K562 (cell line): ENCODE results near the gene NR3C1. TPM values are rescaled to one million over a fixed set of nuclear protein-coding genes. Genes with fewer than 3 reads are reported as not detected.

Experiments used
- ARID3A ChIP-seq: IDR thresholded peaks from 2 replicates; pipeline ENCODE4 v1.6.1; 2012; ENCODE audit warnings: low read depth, low read length, improper control_type of control experiment, borderline replicate concordance
- CBFB ChIP-seq: sonication (generic); formaldehyde crosslinking; IDR thresholded peaks from 2 replicates; pipeline ENCODE4 v1.4.0; 2020; ENCODE audit warnings: mild to moderate bottlenecking, missing genetic modification reagents
- CREB3L1 ChIP-seq: fragments of 450-650 bp; IDR thresholded peaks from 2 replicates; pipeline ENCODE4 v1.6.1; 2014; ENCODE audit warnings: low read depth, mild to moderate bottlenecking, moderate library complexity, borderline replicate concordance
- KAT7 ChIP-seq: sonication (generic); formaldehyde crosslinking; IDR thresholded peaks from 2 replicates; pipeline ENCODE4 v1.8.0; 2022; ENCODE audit warnings: missing genetic modification reagents, mild to moderate bottlenecking, borderline replicate concordance
- MYC ChIP-seq, 2 experiments: fragments of 250-450 bp in 1 of 2; sonication (Bioruptor Pico) in 1 of 2; IDR thresholded peaks; 2 replicates each; pipeline versions ENCODE4 v1.5.1 to v1.6.1; 2012 to 2021; ENCODE audit warnings: low read depth in 2 of 2, borderline replicate concordance in 1 of 2, improper control_type of control experiment in 1 of 2, low read length in 1 of 2, mild to moderate bottlenecking in 1 of 2, moderate library complexity in 1 of 2
- NRF1 ChIP-seq, 2 experiments: fragments of 450-650 bp; IDR thresholded peaks in 1 of 2; conservative IDR thresholded peaks in 1 of 2; 2 replicates each; pipeline ENCODE4 v1.6.1; 2014; ENCODE audit warnings: mild to moderate bottlenecking in 2 of 2
- PHF8 ChIP-seq: fragments of 200-600 bp; sonication (generic); IDR thresholded peaks from 2 replicates; pipeline ENCODE4 v1.6.1; 2012; ENCODE audit warnings: mixed run types, mild to moderate bottlenecking, inconsistent platforms, low read length, moderate library complexity, borderline replicate concordance
- POLR2AphosphoS2 ChIP-seq: IDR thresholded peaks from 2 replicates; pipeline ENCODE4 v1.6.1; 2012; ENCODE audit warnings: low read length, improper control_type of control experiment
- ZEB2 ChIP-seq: fragments of 450-650 bp; IDR thresholded peaks from 2 replicates; pipeline ENCODE4 v1.6.1; 2016
- ZFPM2 ChIP-seq: fragments of 250-450 bp; sonication (Bioruptor Pico); IDR thresholded peaks from 2 replicates; pipeline ENCODE4 v1.5.1; 2022; ENCODE audit warnings: mild to moderate bottlenecking
- ZNF551 ChIP-seq: fragments of 250-450 bp; sonication (Bioruptor Pico); IDR thresholded peaks from 2 replicates; pipeline ENCODE4 v1.5.0; 2021; ENCODE audit warnings: mild to moderate bottlenecking, moderate library complexity
- ZNF668 ChIP-seq: fragments of 250-450 bp; sonication (Bioruptor Pico); IDR thresholded peaks from 2 replicates; pipeline ENCODE4 v1.8.0; 2022; ENCODE audit warnings: mild to moderate bottlenecking, inconsistent platforms
- polyA plus RNA-seq, 8 experiments: library from polyadenylated mRNA; depleted of rRNA in 4 of 8; stranded (reverse) in 5 of 8; unstranded in 3 of 8; fragments of >200 nt; fragmentation: Nextera tagmentation in 2 of 8; fragmentation: Illumina TruSeq in 1 of 8; extraction: Ambion mirVana in 2 of 8; extraction: Trizol in 1 of 8; gene quantifications; 2 replicates each; pipeline versions ENCODE4 v1.2.1 to v1.2.3, GENCODE V29; 2011 to 2014; ENCODE audit warnings: inconsistent platforms in 1 of 8, missing spikeins in 1 of 8
- total RNA-seq, 7 experiments: library from RNA; depleted of rRNA in 6 of 7; stranded (reverse); fragments of >200 nt in 6 of 7; fragmentation: Illumina TruSeq in 2 of 7; extraction: Trizol in 2 of 7; gene quantifications; 2 replicates each; pipeline versions ENCODE4 v1.2.1 to v1.2.3, GENCODE V29; 2011 to 2021; ENCODE audit warnings: low replicate concordance in 1 of 7
- TF ChIP-seq, protein P1 (sequence below): fragments of 450-650 bp; IDR thresholded peaks from 2 replicates; pipeline ENCODE4 v1.7.1; 2018; ENCODE audit warnings: mild to moderate bottlenecking, low read depth; ENCODE audit not compliant: partially characterized antibody
- TF ChIP-seq, protein P2 (sequence below): sonication (generic); formaldehyde crosslinking; IDR thresholded peaks from 2 replicates; pipeline ENCODE4 v1.8.1; 2023; ENCODE audit warnings: mild to moderate bottlenecking, missing genetic modification reagents
- TF ChIP-seq, protein P3 (sequence below): fragments of 250-450 bp; sonication (Bioruptor Pico); IDR thresholded peaks from 2 replicates; pipeline ENCODE4 v1.5.0; 2020; ENCODE audit warnings: mild to moderate bottlenecking, borderline replicate concordance

Gene NR3C1
- total and polyA plus RNA-seq, 9 of the 15 experiments (the other 6 are each of a cell fraction or from before 2014, with no cell fraction given), result 8.2 to 36.0 (median 15.0) TPM

DNA sequence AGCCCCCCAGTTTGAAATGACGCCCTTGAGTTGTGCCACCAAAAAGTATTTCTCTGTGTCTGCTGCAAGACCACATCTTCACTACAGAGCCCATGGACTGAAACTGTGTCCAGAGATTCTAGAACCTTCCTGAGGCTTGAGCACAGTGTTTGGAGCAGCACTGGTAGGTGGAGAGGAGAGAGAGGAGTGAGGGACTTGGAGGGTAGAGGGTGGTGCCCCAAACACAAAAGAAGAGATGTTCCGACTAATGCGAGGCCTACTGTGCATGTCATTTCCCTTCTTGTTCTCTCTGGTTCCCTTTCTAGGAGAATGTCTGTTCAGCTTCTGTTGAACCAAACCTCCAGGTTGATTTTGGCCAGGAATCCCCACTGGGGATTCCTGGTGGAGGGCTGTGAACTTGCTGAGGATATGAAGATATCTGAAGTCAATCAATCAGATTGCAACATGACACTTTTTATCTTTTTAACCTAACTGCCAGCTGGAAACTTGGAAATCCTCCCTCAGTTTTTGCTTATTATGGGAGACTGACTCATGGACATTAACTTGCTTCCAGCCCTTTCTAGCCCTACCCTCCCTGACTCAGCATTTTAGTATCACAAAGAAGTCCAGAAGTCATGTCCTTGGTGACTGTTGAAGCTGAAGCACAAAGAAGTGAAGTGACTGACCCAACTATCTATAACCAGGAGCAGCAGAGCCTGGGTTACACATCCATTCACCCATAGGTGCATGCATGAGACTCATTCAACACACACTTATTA, 154.5 kb downstream of the NR3C1 start (continued):
- TF ChIP-seq, protein P1, sequence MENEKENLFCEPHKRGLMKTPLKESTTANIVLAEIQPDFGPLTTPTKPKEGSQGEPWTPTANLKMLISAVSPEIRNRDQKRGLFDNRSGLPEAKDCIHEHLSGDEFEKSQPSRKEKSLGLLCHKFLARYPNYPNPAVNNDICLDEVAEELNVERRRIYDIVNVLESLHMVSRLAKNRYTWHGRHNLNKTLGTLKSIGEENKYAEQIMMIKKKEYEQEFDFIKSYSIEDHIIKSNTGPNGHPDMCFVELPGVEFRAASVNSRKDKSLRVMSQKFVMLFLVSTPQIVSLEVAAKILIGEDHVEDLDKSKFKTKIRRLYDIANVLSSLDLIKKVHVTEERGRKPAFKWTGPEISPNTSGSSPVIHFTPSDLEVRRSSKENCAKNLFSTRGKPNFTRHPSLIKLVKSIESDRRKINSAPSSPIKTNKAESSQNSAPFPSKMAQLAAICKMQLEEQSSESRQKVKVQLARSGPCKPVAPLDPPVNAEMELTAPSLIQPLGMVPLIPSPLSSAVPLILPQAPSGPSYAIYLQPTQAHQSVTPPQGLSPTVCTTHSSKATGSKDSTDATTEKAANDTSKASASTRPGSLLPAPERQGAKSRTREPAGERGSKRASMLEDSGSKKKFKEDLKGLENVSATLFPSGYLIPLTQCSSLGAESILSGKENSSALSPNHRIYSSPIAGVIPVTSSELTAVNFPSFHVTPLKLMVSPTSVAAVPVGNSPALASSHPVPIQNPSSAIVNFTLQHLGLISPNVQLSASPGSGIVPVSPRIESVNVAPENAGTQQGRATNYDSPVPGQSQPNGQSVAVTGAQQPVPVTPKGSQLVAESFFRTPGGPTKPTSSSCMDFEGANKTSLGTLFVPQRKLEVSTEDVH, result no peak
- no peak for TF ChIP-seq ZFPM2 (CRISPR knock-in tag)
- no peak; the same call in 1 of the 2 replicates for TF ChIP-seq ARID3A
- TF ChIP-seq, protein P2, sequence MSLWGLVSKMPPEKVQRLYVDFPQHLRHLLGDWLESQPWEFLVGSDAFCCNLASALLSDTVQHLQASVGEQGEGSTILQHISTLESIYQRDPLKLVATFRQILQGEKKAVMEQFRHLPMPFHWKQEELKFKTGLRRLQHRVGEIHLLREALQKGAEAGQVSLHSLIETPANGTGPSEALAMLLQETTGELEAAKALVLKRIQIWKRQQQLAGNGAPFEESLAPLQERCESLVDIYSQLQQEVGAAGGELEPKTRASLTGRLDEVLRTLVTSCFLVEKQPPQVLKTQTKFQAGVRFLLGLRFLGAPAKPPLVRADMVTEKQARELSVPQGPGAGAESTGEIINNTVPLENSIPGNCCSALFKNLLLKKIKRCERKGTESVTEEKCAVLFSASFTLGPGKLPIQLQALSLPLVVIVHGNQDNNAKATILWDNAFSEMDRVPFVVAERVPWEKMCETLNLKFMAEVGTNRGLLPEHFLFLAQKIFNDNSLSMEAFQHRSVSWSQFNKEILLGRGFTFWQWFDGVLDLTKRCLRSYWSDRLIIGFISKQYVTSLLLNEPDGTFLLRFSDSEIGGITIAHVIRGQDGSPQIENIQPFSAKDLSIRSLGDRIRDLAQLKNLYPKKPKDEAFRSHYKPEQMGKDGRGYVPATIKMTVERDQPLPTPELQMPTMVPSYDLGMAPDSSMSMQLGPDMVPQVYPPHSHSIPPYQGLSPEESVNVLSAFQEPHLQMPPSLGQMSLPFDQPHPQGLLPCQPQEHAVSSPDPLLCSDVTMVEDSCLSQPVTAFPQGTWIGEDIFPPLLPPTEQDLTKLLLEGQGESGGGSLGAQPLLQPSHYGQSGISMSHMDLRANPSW (CRISPR knock-in tag), result no peak
- TF ChIP-seq, protein P3, sequence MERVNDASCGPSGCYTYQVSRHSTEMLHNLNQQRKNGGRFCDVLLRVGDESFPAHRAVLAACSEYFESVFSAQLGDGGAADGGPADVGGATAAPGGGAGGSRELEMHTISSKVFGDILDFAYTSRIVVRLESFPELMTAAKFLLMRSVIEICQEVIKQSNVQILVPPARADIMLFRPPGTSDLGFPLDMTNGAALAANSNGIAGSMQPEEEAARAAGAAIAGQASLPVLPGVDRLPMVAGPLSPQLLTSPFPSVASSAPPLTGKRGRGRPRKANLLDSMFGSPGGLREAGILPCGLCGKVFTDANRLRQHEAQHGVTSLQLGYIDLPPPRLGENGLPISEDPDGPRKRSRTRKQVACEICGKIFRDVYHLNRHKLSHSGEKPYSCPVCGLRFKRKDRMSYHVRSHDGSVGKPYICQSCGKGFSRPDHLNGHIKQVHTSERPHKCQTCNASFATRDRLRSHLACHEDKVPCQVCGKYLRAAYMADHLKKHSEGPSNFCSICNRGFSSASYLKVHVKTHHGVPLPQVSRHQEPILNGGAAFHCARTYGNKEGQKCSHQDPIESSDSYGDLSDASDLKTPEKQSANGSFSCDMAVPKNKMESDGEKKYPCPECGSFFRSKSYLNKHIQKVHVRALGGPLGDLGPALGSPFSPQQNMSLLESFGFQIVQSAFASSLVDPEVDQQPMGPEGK (CRISPR knock-in tag), result no peak
- TF ChIP-seq PHF8, result no peak
- no peak for TF ChIP-seq NRF1 (conservative IDR thresholded peaks at IDR 0.05 in 1 of 2, IDR thresholded peaks at IDR 0.05 in 1 of 2)
- no peak for TF ChIP-seq ZNF551 (CRISPR knock-in tag)
- TF ChIP-seq KAT7 (CRISPR knock-in tag), result peak; percentile 65; the same call in 1 of the 2 replicates
- no peak for TF ChIP-seq CREB3L1
- no peak for TF ChIP-seq CBFB
- no peak; the same call in 1 of the 2 replicates for TF ChIP-seq MYC (IDR thresholded peaks at IDR 0.05; ENCODE audit: low read depth, low read length)
- TF ChIP-seq MYC (CRISPR knock-in tag; IDR thresholded peaks at IDR 0.05; ENCODE audit: borderline replicate concordance, low read depth), result no peak
- TF ChIP-seq ZEB2, result no peak
- no peak for TF ChIP-seq ZNF668 (CRISPR knock-in tag)
- no peak for TF ChIP-seq POLR2AphosphoS2
